H9 (cell line): ENCODE data around the gene IRF4. TPM values are rescaled to one million over a fixed set of nuclear protein-coding genes. Genes with fewer than 3 reads are reported as not detected.

Experiments used
- DNase-seq: peaks from one replicate; pipeline ENCODE4 v3.0.0-alpha.2; 2017
- H2AFZ ChIP-seq: one replicate; pipeline ENCODE4 v1.6.1; 2013; ENCODE audit warnings: mild to moderate bottlenecking, low read length, control low read depth, moderate library complexity
- H2AK5ac ChIP-seq: 2 replicates; pipeline ENCODE4 v1.6.1; 2013; ENCODE audit warnings: low read length, control low read depth, mixed read lengths; ENCODE audit not compliant: insufficient read length
- H2BK120ac ChIP-seq: one replicate; pipeline ENCODE4 v1.6.1; 2013; ENCODE audit warnings: low read depth, mild to moderate bottlenecking, low read length, control low read depth, inconsistent platforms; ENCODE audit not compliant: poor library complexity, severe bottlenecking
- H2BK12ac ChIP-seq: 2 replicates; pipeline ENCODE4 v1.6.1; 2013; ENCODE audit warnings: low read length, control low read depth, mixed read lengths, low read depth; ENCODE audit not compliant: insufficient read length
- H2BK15ac ChIP-seq: 2 replicates; pipeline ENCODE4 v1.6.1; 2013; ENCODE audit warnings: low read depth, low read length, control low read depth
- H2BK20ac ChIP-seq: one replicate; pipeline ENCODE4 v1.6.1; 2013; ENCODE audit warnings: low read depth, mild to moderate bottlenecking, low read length, control low read depth, inconsistent platforms; ENCODE audit not compliant: poor library complexity, severe bottlenecking
- H2BK5ac ChIP-seq: 2 replicates; pipeline ENCODE4 v1.6.1; 2013; ENCODE audit warnings: low read length, control low read depth, mixed read lengths; ENCODE audit not compliant: insufficient read length
- H3K14ac ChIP-seq: 2 replicates; pipeline ENCODE4 v1.6.1; 2013; ENCODE audit warnings: low read length, control low read depth; ENCODE audit not compliant: insufficient read depth
- H3K18ac ChIP-seq: 2 replicates; pipeline ENCODE4 v1.6.1; 2013; ENCODE audit warnings: low read depth, mild to moderate bottlenecking, mixed read lengths, low read length, control low read depth; ENCODE audit not compliant: insufficient read length
- H3K23ac ChIP-seq: 2 replicates; pipeline ENCODE4 v1.6.1; 2013; ENCODE audit warnings: low read length, control low read depth, mixed read lengths, low read depth; ENCODE audit not compliant: insufficient read length
- H3K23me2 ChIP-seq: 2 replicates; pipeline ENCODE4 v1.6.1; 2013; ENCODE audit warnings: low read depth, mild to moderate bottlenecking, mixed read lengths, low read length, control low read depth; ENCODE audit not compliant: insufficient read length, poor library complexity, severe bottlenecking
- H3K27ac ChIP-seq: 2 replicates; pipeline ENCODE4 v1.5.1; 2013; ENCODE audit warnings: low read length, control low read depth, mixed read lengths, low read depth; ENCODE audit not compliant: insufficient read length
- H3K27me3 ChIP-seq: 2 replicates; pipeline ENCODE4 v1.6.1; 2013; ENCODE audit warnings: low read length, control low read depth, inconsistent platforms; ENCODE audit not compliant: insufficient read depth
- H3K4ac ChIP-seq: 2 replicates; pipeline ENCODE4 v1.6.1; 2013; ENCODE audit warnings: low read depth, mild to moderate bottlenecking, control low read depth, inconsistent platforms, low read length, moderate library complexity
- H3K4me1 ChIP-seq: 2 replicates; pipeline ENCODE4 v1.6.1; 2013; ENCODE audit warnings: low read length, control low read depth, inconsistent platforms; ENCODE audit not compliant: insufficient read depth
- H3K4me2 ChIP-seq: 2 replicates; pipeline ENCODE4 v1.6.1; 2013; ENCODE audit warnings: low read length, control low read depth, mixed read lengths; ENCODE audit not compliant: insufficient read length, insufficient read depth
- H3K56ac ChIP-seq: 2 replicates; pipeline ENCODE4 v1.6.1; 2013; ENCODE audit warnings: low read depth, mild to moderate bottlenecking, mixed read lengths, low read length, control low read depth; ENCODE audit not compliant: insufficient read length
- H3K79me1 ChIP-seq: 2 replicates; pipeline ENCODE4 v1.6.1; 2013; ENCODE audit warnings: low read depth, mild to moderate bottlenecking, moderate library complexity, low read length, control low read depth, inconsistent platforms; ENCODE audit not compliant: insufficient read depth, poor library complexity, severe bottlenecking
- H3K79me2 ChIP-seq: 2 replicates; pipeline ENCODE4 v1.6.1; 2013; ENCODE audit warnings: low read length, control low read depth, inconsistent platforms; ENCODE audit not compliant: insufficient read depth
- H3K9ac ChIP-seq: 2 replicates; pipeline ENCODE4 v1.6.1; 2013; ENCODE audit warnings: low read length, control low read depth, mixed read lengths; ENCODE audit not compliant: insufficient read length; ENCODE audit errors: extremely low read depth
- H3K9me3 ChIP-seq: one replicate; pipeline ENCODE4 v1.6.1; 2013; ENCODE audit warnings: low read depth, low read length, inconsistent platforms; ENCODE audit not compliant: control insufficient read depth
- H3T11ph ChIP-seq: one replicate; pipeline ENCODE4 v1.6.1; 2013; ENCODE audit warnings: mild to moderate bottlenecking, low read length, control low read depth, inconsistent platforms
- H4K20me1 ChIP-seq: one replicate; pipeline ENCODE4 v1.6.1; 2013; ENCODE audit not compliant: control insufficient read depth, insufficient read length, insufficient read depth
- H4K5ac ChIP-seq: 2 replicates; pipeline ENCODE4 v1.6.1; 2013; ENCODE audit warnings: low read depth, mild to moderate bottlenecking, mixed read lengths, low read length, control low read depth; ENCODE audit not compliant: insufficient read length
- H4K8ac ChIP-seq: replicated peaks from 2 replicates; pipeline ENCODE4 v1.6.1; 2013; ENCODE audit warnings: low read length, control low read depth, mixed read lengths, low read depth; ENCODE audit not compliant: insufficient read length
- H4K91ac ChIP-seq: 2 replicates; pipeline ENCODE4 v1.6.1; 2013; ENCODE audit warnings: low read depth, mild to moderate bottlenecking, moderate library complexity, mixed read lengths, low read length, control low read depth; ENCODE audit not compliant: insufficient read length
- H3K27ac Mint-ChIP-seq, 3 experiments: 2 replicates in 2 of 3; 3 replicates in 1 of 3; pipeline ENCODE4 v1.8.0; 2020 to 2021; ENCODE audit warnings: mixed read lengths in 3 of 3, mild to moderate bottlenecking in 1 of 3, moderate library complexity in 1 of 3
- H3K27me3 Mint-ChIP-seq: 2 replicates; pipeline ENCODE4 v1.8.0; 2021; ENCODE audit warnings: low read depth, mild to moderate bottlenecking, moderate library complexity, mixed read lengths
- H3K36me3 Mint-ChIP-seq, 3 experiments: 2 replicates in 2 of 3; 3 replicates in 1 of 3; pipeline ENCODE4 v1.8.0; 2020 to 2021; ENCODE audit warnings: low read depth in 3 of 3, mixed read lengths in 3 of 3; ENCODE audit not compliant: insufficient read depth in 1 of 3
- H3K4me1 Mint-ChIP-seq, 2 experiments: 2 replicates each; pipeline ENCODE4 v1.8.0; 2020; ENCODE audit warnings: mixed read lengths in 2 of 2
- H3K4me3 Mint-ChIP-seq, 2 experiments: 2 replicates in 1 of 2; 3 replicates in 1 of 2; pipeline ENCODE4 v1.8.0; 2020 to 2021; ENCODE audit warnings: mild to moderate bottlenecking in 2 of 2, mixed read lengths in 2 of 2, moderate library complexity in 1 of 2
- H3K9me3 Mint-ChIP-seq, 2 experiments: 2 replicates in 1 of 2; 3 replicates in 1 of 2; pipeline ENCODE4 v1.8.0; 2020; ENCODE audit warnings: mild to moderate bottlenecking in 2 of 2, mixed read lengths in 2 of 2, moderate library complexity in 1 of 2
- WGBS: extraction: QIAGEN DNeasy Blood & Tissue Kit; methylation state at CpG from one replicate; pipeline ENCODE4 v1.1.7; 2013; ENCODE audit warnings: missing lambda C conversion rate, low lambda C conversion rate, mixed read lengths; ENCODE audit not compliant: insufficient read length; ENCODE audit errors: extremely low coverage; 5-methylcytosine and 5-hydroxymethylcytosine counted together
- total RNA-seq: library from RNA; stranded (reverse); gene quantifications from 2 replicates; pipeline ENCODE4 v1.2.1, GENCODE V29; 2021
- TF ChIP-seq, protein P1 (sequence below): fragments of 200-600 bp; sonication (generic); conservative IDR thresholded peaks from 3 replicates; pipeline ENCODE4 v1.8.0; 2021; ENCODE audit warnings: antibody characterized with exemption, mild to moderate bottlenecking

IRF4 gene
- total RNA-seq, 1 experiment from 2014 or later = 0.31 TPM

GRCh38 chr6:455835-456234 lies 64.3 kb downstream of the IRF4 start:
- no peak overlapping the region for H2BK120ac ChIP-seq
- no peaks in the 10 kb centered on the region for H3K23me2 ChIP-seq
- no CpG with 5 or more reads among the region's 8 CpGs for WGBS
- Mint-ChIP-seq H3K27ac (no peak overlapping the region), H3K4me3 (no peak overlapping the region), H3K27me3 (no peaks in the 10 kb centered on the region), H3K9me3 (peaks cover 11 to 12% of the 10 kb centered on the region in 2 experiments; a peak in 4 of 5 replicates), H3K36me3 (peaks cover 0 to under 1% (median 0%) of the 10 kb centered on the region in 3 experiments; a peak in 1 of 7 replicates), H3K4me1 (peaks cover 7 to 9% of the 10 kb centered on the region in 2 experiments)
- no peak overlapping the region for H2BK5ac ChIP-seq
- H3K9me3 ChIP-seq = no peaks in the 10 kb centered on the region
- no peak overlapping the region for H3K23ac ChIP-seq
- H4K91ac ChIP-seq = no peak overlapping the region
- no peak overlapping the region for H2AK5ac ChIP-seq
- no peaks in the 10 kb centered on the region for H3K27me3 ChIP-seq
- no peak overlapping the region for H2BK15ac ChIP-seq
- H3K27ac ChIP-seq = no peak overlapping the region
- no peak overlapping the region for H3K56ac ChIP-seq
- H2BK20ac ChIP-seq = no peak overlapping the region
- no peak overlapping the region for H3T11ph ChIP-seq
- no peak overlapping the region for H4K5ac ChIP-seq
- H2AFZ ChIP-seq = no peak overlapping the region
- no peak overlapping the region for H3K4ac ChIP-seq
- H3K79me1 ChIP-seq = no peaks in the 10 kb centered on the region
- H4K8ac ChIP-seq = no peak overlapping the region
- H3K4me1 ChIP-seq = no peaks in the 10 kb centered on the region; the same call in 1 of the 2 replicates
- peak; percentile 18 for DNase-seq
- no peak overlapping the region for H3K14ac ChIP-seq
- no peaks in the 10 kb centered on the region for H3K79me2 ChIP-seq
- no peak overlapping the region for H3K18ac ChIP-seq
- H3K9ac ChIP-seq = no peak overlapping the region
- no peak overlapping the region for H3K4me2 ChIP-seq
- TF ChIP-seq, protein P1, sequence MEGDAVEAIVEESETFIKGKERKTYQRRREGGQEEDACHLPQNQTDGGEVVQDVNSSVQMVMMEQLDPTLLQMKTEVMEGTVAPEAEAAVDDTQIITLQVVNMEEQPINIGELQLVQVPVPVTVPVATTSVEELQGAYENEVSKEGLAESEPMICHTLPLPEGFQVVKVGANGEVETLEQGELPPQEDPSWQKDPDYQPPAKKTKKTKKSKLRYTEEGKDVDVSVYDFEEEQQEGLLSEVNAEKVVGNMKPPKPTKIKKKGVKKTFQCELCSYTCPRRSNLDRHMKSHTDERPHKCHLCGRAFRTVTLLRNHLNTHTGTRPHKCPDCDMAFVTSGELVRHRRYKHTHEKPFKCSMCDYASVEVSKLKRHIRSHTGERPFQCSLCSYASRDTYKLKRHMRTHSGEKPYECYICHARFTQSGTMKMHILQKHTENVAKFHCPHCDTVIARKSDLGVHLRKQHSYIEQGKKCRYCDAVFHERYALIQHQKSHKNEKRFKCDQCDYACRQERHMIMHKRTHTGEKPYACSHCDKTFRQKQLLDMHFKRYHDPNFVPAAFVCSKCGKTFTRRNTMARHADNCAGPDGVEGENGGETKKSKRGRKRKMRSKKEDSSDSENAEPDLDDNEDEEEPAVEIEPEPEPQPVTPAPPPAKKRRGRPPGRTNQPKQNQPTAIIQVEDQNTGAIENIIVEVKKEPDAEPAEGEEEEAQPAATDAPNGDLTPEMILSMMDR = no peak
- H2BK12ac ChIP-seq = no peak overlapping the region
- no peaks in the 10 kb centered on the region for H4K20me1 ChIP-seq
